NCI-H82 treated with DMSO at 0.1 percent for 48 hours (cell line): Measurements from ENCODE around the gene TNNC1.

Source experiments
- DNase-seq: peaks from one replicate; lab custom pipeline; 2025; ENCODE audit not compliant: unreplicated experiment; lab: John Stamatoyannopoulos, UW

Gene TNNC1

GRCh38 chr3:52432225-52432624 is 21.6 kb downstream of the TNNC1 start:
- no peak for DNase-seq

- DNase-seq, result no peak
These were observed 22.2 kb downstream of the TNNC1 start for GRCh38 chr3:52431459-52432223.

GRCh38 chr3:52430416-52430810 is 23.4 kb downstream of the TNNC1 start:
- DNase-seq, result no peak

- DNase-seq, result no peak
These were observed 23.9 kb downstream of the TNNC1 start for GRCh38 chr3:52429779-52430415.

- DNase-seq, result no peak
These were observed 24.8 kb downstream of the TNNC1 start for GRCh38 chr3:52429031-52429430.

- peak; percentile 57 for DNase-seq
These were observed 25.5 kb downstream of the TNNC1 start for GRCh38 chr3:52428151-52429005.

- DNase-seq, result no peak
These were observed 30.7 kb downstream of the TNNC1 start for GRCh38 chr3:52423173-52423572.

- DNase-seq, result no peak
These were observed 31.2 kb downstream of the TNNC1 start for GRCh38 chr3:52422669-52423068.

GRCh38 chr3:52420388-52420787 is 33.5 kb downstream of the TNNC1 start:
- DNase-seq, result no peak

- DNase-seq, result no peak
These were observed 38.0 kb downstream of the TNNC1 start for GRCh38 chr3:52415800-52416199.

- DNase-seq, result no peak
These were observed 45.4 kb downstream of the TNNC1 start for GRCh38 chr3:52408466-52408865.

GRCh38 chr3:52407779-52408178 is 46.1 kb downstream of the TNNC1 start:
- no peak for DNase-seq

GRCh38 chr3:52406791-52407510 is 46.9 kb downstream of the TNNC1 start:
- DNase-seq, result no peak

- no peak for DNase-seq
These were observed 47.6 kb downstream of the TNNC1 start for GRCh38 chr3:52406231-52406661.

GRCh38 chr3:52405601-52406110 is 48.2 kb downstream of the TNNC1 start:
- DNase-seq, result no peak

GRCh38 chr3:52405066-52405465 is 48.8 kb downstream of the TNNC1 start:
- DNase-seq, result no peak

GRCh38 chr3:52404391-52404790 is 49.5 kb downstream of the TNNC1 start:
- no peak for DNase-seq

- DNase-seq, result no peak
These were observed 49.9 kb downstream of the TNNC1 start for GRCh38 chr3:52403955-52404354.

- no peak for DNase-seq
These were observed 50.5 kb downstream of the TNNC1 start for GRCh38 chr3:52403271-52403841.

GRCh38 chr3:52402706-52403270 is 51.1 kb downstream of the TNNC1 start:
- DNase-seq, result no peak
